Gastrocnemius medialis (tissue), 4 donors: ENCODE results near the gene KIF12. TPM values are rescaled to one million over a fixed set of nuclear protein-coding genes. Genes with fewer than 3 reads are reported as not detected.
"Not testable (repeated sequence)": the region's sequence is repeated elsewhere in the genome, so short reads cannot be mapped to it uniquely, and the experiment has no call there.

ENCODE experiments used
- ATAC-seq, 2 donors: fragments of 150-250 bp; one replicate each; pipeline ENCODE4 v1.9.1; 2016
- DNase-seq, 2 donors: peaks; one replicate each; pipeline ENCODE4 v3.0.0-alpha.2; 2019
- H3K27ac ChIP-seq, 4 donors: fragments of 200-600 bp; sonication (generic); 1 replicate in 1 of 4; 2 replicates in 3 of 4; pipeline ENCODE4 v1.5.1; 2016 to 2018; ENCODE audit warnings: mild to moderate bottlenecking in 2 of 4, moderate library complexity in 1 of 4
- H3K27me3 ChIP-seq, 3 donors: fragments of 200-600 bp; sonication (generic) in 2 of 3; 1 replicate in 1 of 3; 2 replicates in 2 of 3; pipeline versions ENCODE4 v1.5.1 to v1.6.0; 2016 to 2019; ENCODE audit warnings: mild to moderate bottlenecking in 1 of 3, moderate library complexity in 1 of 3
- H3K36me3 ChIP-seq, 2 donors: fragments of 200-600 bp; sonication (generic) in 1 of 2; one replicate each; pipeline ENCODE4 v1.5.1; 2017 to 2018
- H3K4me1 ChIP-seq, 2 donors: fragments of 200-600 bp; sonication (generic) in 1 of 2; one replicate each; pipeline ENCODE4 v1.5.1; 2016 to 2017; ENCODE audit warnings: mild to moderate bottlenecking in 2 of 2
- H3K4me3 ChIP-seq, 4 donors: fragments of 200-600 bp; sonication (generic) in 3 of 4; 1 replicate in 1 of 4; 2 replicates in 3 of 4; pipeline ENCODE4 v1.5.1; 2016 to 2019; ENCODE audit warnings: mild to moderate bottlenecking in 2 of 4
- H3K9me3 ChIP-seq, 3 donors: fragments of 200-600 bp; sonication (generic) in 2 of 3; 1 replicate in 1 of 3; 2 replicates in 2 of 3; pipeline ENCODE4 v1.5.1; 2016 to 2019
- POLR2A ChIP-seq, 2 donors: fragments of 450-650 bp; IDR thresholded peaks; one replicate each; pipeline ENCODE4 v1.6.1; 2017; ENCODE audit warnings: antibody characterized with exemption in 2 of 2, mild to moderate bottlenecking in 2 of 2, moderate library complexity in 2 of 2
- in situ Hi-C, 4 donors: fragments of 200-750 bp; cut with MboI; loops; one replicate each; pipeline versions ENCODE4 v1.15.0 to v1.8.0; 2017; ENCODE audit warnings: low sequenced_read_pairs in 4 of 4
- intact Hi-C: fragments of 100-400 bp; cut with DNase I; formaldehyde crosslinking; loops from one replicate; pipeline ENCODE4 v1.15.1; 2023; ENCODE audit warnings: low total_unique reads
- total RNA-seq, 4 donors: library from RNA; depleted of rRNA; stranded (reverse); fragments of >200 nt; gene quantifications; one replicate each; pipeline versions ENCODE4 v1.1.0 to v1.2.3, GENCODE V29; 2016
- TF ChIP-seq, protein P1 (sequence below), 5 experiments: fragments of 450-650 bp in 3 of 5; fragments of 200-600 bp in 2 of 5; sonication (generic) in 2 of 5; IDR thresholded peaks in 4 of 5; conservative IDR thresholded peaks in 1 of 5; 1 replicate in 4 of 5; 2 replicates in 1 of 5; pipeline ENCODE4 v1.5.1; 2016 to 2019; ENCODE audit warnings: antibody characterized with exemption in 5 of 5, mild to moderate bottlenecking in 3 of 5, moderate library complexity in 3 of 5

Gene KIF12
- total RNA-seq, 4 donors from 2014 or later = not detected

DNA sequence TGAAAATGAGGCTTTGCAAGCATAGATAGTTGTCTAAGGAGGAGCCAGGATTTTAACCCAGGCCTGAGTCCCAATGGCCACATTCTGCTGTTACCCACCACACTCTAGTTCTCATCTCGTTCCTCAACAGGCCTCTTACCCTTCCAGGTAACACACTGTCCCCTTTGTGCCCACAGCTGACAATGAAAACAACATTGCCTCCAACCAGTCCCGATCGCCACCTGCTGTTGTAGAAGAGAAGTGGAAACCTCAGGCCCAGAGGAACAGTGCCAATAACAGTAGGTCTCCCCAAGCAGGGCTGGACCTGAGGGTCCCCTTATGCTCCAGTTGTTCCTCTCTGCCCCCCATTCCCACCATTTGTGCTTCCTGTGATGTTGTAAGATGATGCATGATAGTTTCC lies 51.4 kb downstream of the KIF12 start:
- H3K27ac ChIP-seq = no peak overlapping the region
- in situ Hi-C loops (loop anchor here in 2 of 4 donors (25.0 kb wide), 2 partner anchors 235 to 360 kb away; no protein-coding TSS in a partner anchor), intact Hi-C loops (no loop called here)
- ATAC-seq (no peak), DNase-seq (no peak)
- no peak overlapping the region for H3K4me3 ChIP-seq
- H3K4me1 ChIP-seq = no peaks in the 10 kb centered on the region
- H3K9me3 ChIP-seq = no peaks in the 10 kb centered on the region
- H3K36me3 ChIP-seq = no peaks in the 10 kb centered on the region
- no peaks in the 10 kb centered on the region for H3K27me3 ChIP-seq
- TF ChIP-seq, protein P1, sequence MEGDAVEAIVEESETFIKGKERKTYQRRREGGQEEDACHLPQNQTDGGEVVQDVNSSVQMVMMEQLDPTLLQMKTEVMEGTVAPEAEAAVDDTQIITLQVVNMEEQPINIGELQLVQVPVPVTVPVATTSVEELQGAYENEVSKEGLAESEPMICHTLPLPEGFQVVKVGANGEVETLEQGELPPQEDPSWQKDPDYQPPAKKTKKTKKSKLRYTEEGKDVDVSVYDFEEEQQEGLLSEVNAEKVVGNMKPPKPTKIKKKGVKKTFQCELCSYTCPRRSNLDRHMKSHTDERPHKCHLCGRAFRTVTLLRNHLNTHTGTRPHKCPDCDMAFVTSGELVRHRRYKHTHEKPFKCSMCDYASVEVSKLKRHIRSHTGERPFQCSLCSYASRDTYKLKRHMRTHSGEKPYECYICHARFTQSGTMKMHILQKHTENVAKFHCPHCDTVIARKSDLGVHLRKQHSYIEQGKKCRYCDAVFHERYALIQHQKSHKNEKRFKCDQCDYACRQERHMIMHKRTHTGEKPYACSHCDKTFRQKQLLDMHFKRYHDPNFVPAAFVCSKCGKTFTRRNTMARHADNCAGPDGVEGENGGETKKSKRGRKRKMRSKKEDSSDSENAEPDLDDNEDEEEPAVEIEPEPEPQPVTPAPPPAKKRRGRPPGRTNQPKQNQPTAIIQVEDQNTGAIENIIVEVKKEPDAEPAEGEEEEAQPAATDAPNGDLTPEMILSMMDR (IDR thresholded peaks at IDR 0.05 in 4 of 5, conservative IDR thresholded peaks at IDR 0.05 in 1 of 5) = no peak
- TF ChIP-seq POLR2A (IDR thresholded peaks at IDR 0.05) = no peak

DNA sequence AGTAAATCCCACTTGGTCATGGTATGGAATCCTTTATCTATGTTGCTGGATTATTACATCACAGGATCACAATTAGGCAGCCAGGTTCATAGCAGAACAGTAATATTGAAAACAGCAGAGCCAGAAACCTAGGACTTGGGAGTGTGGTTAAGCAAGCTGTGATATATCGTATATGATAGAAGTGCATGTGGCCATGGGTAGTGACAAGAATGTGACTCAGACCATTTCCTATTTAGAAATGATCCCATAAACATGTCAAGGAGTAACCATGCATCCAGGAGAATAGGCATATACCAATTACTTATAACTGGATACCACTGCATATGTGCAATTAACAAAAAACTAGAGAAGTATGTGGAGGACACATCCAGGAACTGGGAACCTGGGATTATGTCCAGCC lies 52.2 kb downstream of the KIF12 start:
- no peak for DNase-seq
- in situ Hi-C loops = loop anchor here in 2 of 4 donors (25.0 kb wide), 2 partner anchors 235 to 360 kb away; no protein-coding TSS in a partner anchor
- intact Hi-C loops = no loop called here
- no peak overlapping the region for H3K27ac ChIP-seq
- H3K4me1 ChIP-seq = no peaks in the 10 kb centered on the region
- no peak for TF ChIP-seq POLR2A (IDR thresholded peaks at IDR 0.05)
- TF ChIP-seq, protein P1 (IDR thresholded peaks at IDR 0.05 in 4 of 5, conservative IDR thresholded peaks at IDR 0.05 in 1 of 5) = no peak
- H3K27me3 ChIP-seq = no peaks in the 10 kb centered on the region
- no peaks in the 10 kb centered on the region for H3K9me3 ChIP-seq
- no peaks in the 10 kb centered on the region for H3K36me3 ChIP-seq
- ATAC-seq = no peak
- H3K4me3 ChIP-seq = no peak overlapping the region

DNA sequence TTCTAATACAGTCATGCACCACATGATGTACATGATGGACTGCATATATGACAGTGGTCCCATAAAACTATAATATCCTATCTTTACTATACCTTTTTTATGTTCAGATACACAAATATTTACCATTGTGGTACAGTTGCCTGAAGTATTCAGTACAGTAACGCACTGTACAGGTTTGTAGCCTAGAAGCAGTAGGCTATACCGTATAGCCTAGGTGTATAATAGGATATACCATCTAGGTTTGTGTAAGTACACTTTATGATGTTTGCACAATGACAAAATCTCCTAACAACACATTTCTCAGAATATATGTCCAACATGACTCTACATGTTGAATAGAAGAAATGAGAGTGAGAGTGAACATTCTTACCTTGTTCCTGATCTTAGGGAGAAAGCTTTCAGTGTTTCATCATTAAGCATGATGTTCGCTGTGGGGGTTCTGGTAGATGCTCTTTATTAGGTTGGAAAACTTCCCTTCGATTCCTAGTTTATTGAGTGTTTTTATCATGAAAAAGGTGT lies 52.8 kb downstream of the KIF12 start:
- H3K27ac ChIP-seq = no peak overlapping the region
- intact Hi-C loops (no loop called here), in situ Hi-C loops (loop anchor here in 2 of 4 donors (25.0 kb wide), 2 partner anchors 234 to 359 kb away; no protein-coding TSS in a partner anchor)
- no peak overlapping the region for H3K4me3 ChIP-seq
- TF ChIP-seq POLR2A (IDR thresholded peaks at IDR 0.05) = no peak
- no peak for ATAC-seq
- no peaks in the 10 kb centered on the region for H3K9me3 ChIP-seq
- H3K4me1 ChIP-seq = no peaks in the 10 kb centered on the region
- no peak for DNase-seq
- no peaks in the 10 kb centered on the region for H3K36me3 ChIP-seq
- no peaks in the 10 kb centered on the region for H3K27me3 ChIP-seq

DNA sequence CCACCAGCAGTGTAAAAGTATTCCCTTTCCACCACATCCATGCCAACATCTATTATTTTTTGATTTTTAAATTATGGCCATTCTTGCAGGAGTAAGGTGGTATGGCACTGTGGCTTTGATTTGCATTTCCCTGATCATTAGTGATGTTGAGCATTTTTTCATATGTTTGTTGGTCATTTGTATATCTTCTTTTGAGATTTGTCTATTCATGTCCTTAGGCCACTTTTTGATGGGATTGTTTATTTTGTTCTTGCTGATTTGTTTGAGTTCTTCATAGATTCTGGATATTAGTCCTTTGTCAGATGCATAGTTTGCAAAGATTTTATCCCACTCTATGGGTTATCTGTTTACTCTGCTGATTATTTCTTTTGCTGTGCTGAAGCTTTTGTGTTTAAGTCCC lies 55.4 kb downstream of the KIF12 start:
- H3K27ac ChIP-seq, H3K4me3 ChIP-seq, H3K4me1 ChIP-seq, H3K27me3 ChIP-seq, intact Hi-C loops, H3K36me3 ChIP-seq, H3K9me3 ChIP-seq, ATAC-seq, DNase-seq: not testable (repeated sequence)
- in situ Hi-C loops = loop anchor here in 2 of 4 donors (25.0 kb wide), 2 partner anchors 231 to 356 kb away; no protein-coding TSS in a partner anchor

Other genes with a start within 250 kb of the KIF12 start
- 1 to 10 TPM in 2 of 4 donors, under 1 TPM in 2; 0.26 to 1.2 (median 1.0) TPM for gene ZNF618, start 223.0 kb downstream of the KIF12 start, total RNA-seq
- gene AMBP, start 21.0 kb downstream of the KIF12 start, total RNA-seq = 1 to 10 TPM in 2 of 4 donors, not detected in 2; 3.2 to 7.2 TPM
- gene COL27A1, start 56.2 kb upstream of the KIF12 start, total RNA-seq = 1 to 10 TPM in 2 of 4 donors, under 1 TPM in 2; 0.42 to 1.4 (median 0.95) TPM
- 10 to 100 TPM in 2 of 4 donors, not detected in 2; 33.5 to 92.8 TPM for gene ORM1, start 223.8 kb upstream of the KIF12 start, total RNA-seq
- 10 to 100 TPM in 1 of 4 donors, 1 to 10 TPM in 1, not detected in 2; 6.3 to 15.6 TPM for gene ORM2, start 230.6 kb upstream of the KIF12 start, total RNA-seq